NCI-H446 treated with DMSO at 0.1 percent for 48 hours (cell line): Measurements from ENCODE around the gene KIF26A.

ENCODE experiments used
- DNase-seq: peaks from one replicate; lab custom pipeline; 2025; lab: John Stamatoyannopoulos, UW

Gene KIF26A

GRCh38 chr14:104157016-104157928 is 18.9 kb downstream of the KIF26A start:
- DNase-seq: no peak

GRCh38 chr14:104158827-104159798 is 20.7 kb downstream of the KIF26A start:
- no peak for DNase-seq

- DNase-seq: no peak
Measured at GRCh38 chr14:104159990-104160389, 21.6 kb downstream of the KIF26A start.

GRCh38 chr14:104161602-104162367 is 23.4 kb downstream of the KIF26A start:
- no peak for DNase-seq

GRCh38 chr14:104162495-104162894 is 24.1 kb downstream of the KIF26A start:
- DNase-seq: no peak

- DNase-seq: no peak
Measured at GRCh38 chr14:104163541-104163940, 25.2 kb downstream of the KIF26A start.

- no peak for DNase-seq
Measured at GRCh38 chr14:104164041-104164440, 25.7 kb downstream of the KIF26A start.

GRCh38 chr14:104164512-104164911 is 26.1 kb downstream of the KIF26A start:
- DNase-seq: no peak

- no peak for DNase-seq
Measured at GRCh38 chr14:104166698-104167097, 28.3 kb downstream of the KIF26A start.

- DNase-seq: no peak
Measured at GRCh38 chr14:104168603-104169002, 30.2 kb downstream of the KIF26A start.

GRCh38 chr14:104169005-104169698 is 30.8 kb downstream of the KIF26A start:
- DNase-seq: no peak

GRCh38 chr14:104169699-104170479 is 31.5 kb downstream of the KIF26A start:
- no peak for DNase-seq

- DNase-seq: no peak
Measured at GRCh38 chr14:104171029-104171697, 32.8 kb downstream of the KIF26A start.

- DNase-seq: no peak
Measured at GRCh38 chr14:104171895-104172294, 33.5 kb downstream of the KIF26A start.

- DNase-seq: no peak
Measured at GRCh38 chr14:104172349-104172748, 34.0 kb downstream of the KIF26A start.

- no peak for DNase-seq
Measured at GRCh38 chr14:104172880-104173279, 34.5 kb downstream of the KIF26A start.

GRCh38 chr14:104174051-104174450 is 35.7 kb downstream of the KIF26A start:
- no peak for DNase-seq

- DNase-seq: no peak
Measured at GRCh38 chr14:104175041-104175440, 36.7 kb downstream of the KIF26A start.

GRCh38 chr14:104175811-104176210 is 37.4 kb downstream of the KIF26A start:
- DNase-seq: no peak

GRCh38 chr14:104176611-104177010 is 38.2 kb downstream of the KIF26A start:
- DNase-seq: no peak
